Measurements from ENCODE around the gene AP2A1. TPM values are rescaled to one million over a fixed set of nuclear protein-coding genes. Genes with fewer than 3 reads are reported as not detected.
A peak's percentile ranks its signal among the peaks of the same experiment; 100 is the strongest.

The AP2A1 gene
- total and polyA plus RNA-seq, 2 of the 13 experiments (the other 11 are each of a cell fraction or from before 2014, with no cell fraction given), result 22.7 to 39.7 TPM

- peak; percentile 64; the same call in 1 of the 2 replicates for TF ChIP-seq KMT2A (CRISPR knock-in tag; IDR thresholded peaks at IDR 0.05)
- no peak for TF ChIP-seq NR1H2 (CRISPR knock-in tag; IDR thresholded peaks at IDR 0.05; ENCODE audit: borderline replicate concordance, low read depth)
- TF ChIP-seq POGZ (CRISPR knock-in tag; IDR thresholded peaks at IDR 0.05), result no peak
- TF ChIP-seq NR2F6 (IDR thresholded peaks at IDR 0.05), result no peak
- peak; percentile 53 for TF ChIP-seq NR2F6 (CRISPR knock-in tag; IDR thresholded peaks at IDR 0.05)
- peak; percentile 66; the same call in 1 of the 2 replicates for TF ChIP-seq GABPB1 (CRISPR knock-in tag; IDR thresholded peaks at IDR 0.05)
- peak; percentile 16; the same call in 1 of the 2 replicates for TF ChIP-seq ZNF574 (CRISPR knock-in tag; IDR thresholded peaks at IDR 0.05)
- peak; percentile 52; the same call in 1 of the 2 replicates for TF ChIP-seq TMF1 (CRISPR knock-in tag; IDR thresholded peaks at IDR 0.05; ENCODE audit: low read depth)
- no peak for TF ChIP-seq MAFK (conservative IDR thresholded peaks at IDR 0.05 in 1 of 2, IDR thresholded peaks at IDR 0.05 in 1 of 2; ENCODE audit: low read length in 2 of 2)
- TF ChIP-seq KDM4B (CRISPR knock-in tag; IDR thresholded peaks at IDR 0.05), result no peak
- TF ChIP-seq NFAT5 (CRISPR knock-in tag; IDR thresholded peaks at IDR 0.05), result no peak
- TF ChIP-seq ESRRA (CRISPR knock-in tag; IDR thresholded peaks at IDR 0.05; ENCODE audit: low read depth), result no peak
- TF ChIP-seq TARDBP (CRISPR knock-in tag; IDR thresholded peaks at IDR 0.05), result 0 out of 2 replicates have a peak, but pooled peaks have one; percentile 36
- peak; percentile 50; the same call in 1 of the 2 replicates for TF ChIP-seq ZNF691 (CRISPR knock-in tag; IDR thresholded peaks at IDR 0.05; ENCODE audit: borderline replicate concordance, low read depth)
- peak; percentile 16; the same call in 1 of the 2 replicates for TF ChIP-seq DMAP1 (CRISPR knock-in tag; IDR thresholded peaks at IDR 0.05)
- no peak for TF ChIP-seq GATA4 (IDR thresholded peaks at IDR 0.05; ENCODE audit: borderline replicate concordance, low read depth)
- no peak for TF ChIP-seq JUNB (CRISPR knock-in tag; IDR thresholded peaks at IDR 0.05; ENCODE audit: borderline replicate concordance)
Observed at GRCh38 chr19:49809160-49809940, 42.5 kb downstream of the AP2A1 start (continued).
